A549 treated with dexamethasone at 1 μM for 4 hours (cell line): ENCODE results near the gene TJP2. TPM values are rescaled to one million over a fixed set of nuclear protein-coding genes. Genes with fewer than 3 reads are reported as not detected.

Experiments used
- total RNA-seq: library from RNA; stranded (reverse); fragments of 200-300 nt; extraction: Qiagen RNA extraction; gene quantifications from 5 replicates; pipeline ENCODE4 v1.2.3, GENCODE V29; 2022

TJP2 gene
- 3.5 to 6.1 TPM (median 3.9 TPM) in 5 replicates for total RNA-seq

DNA sequence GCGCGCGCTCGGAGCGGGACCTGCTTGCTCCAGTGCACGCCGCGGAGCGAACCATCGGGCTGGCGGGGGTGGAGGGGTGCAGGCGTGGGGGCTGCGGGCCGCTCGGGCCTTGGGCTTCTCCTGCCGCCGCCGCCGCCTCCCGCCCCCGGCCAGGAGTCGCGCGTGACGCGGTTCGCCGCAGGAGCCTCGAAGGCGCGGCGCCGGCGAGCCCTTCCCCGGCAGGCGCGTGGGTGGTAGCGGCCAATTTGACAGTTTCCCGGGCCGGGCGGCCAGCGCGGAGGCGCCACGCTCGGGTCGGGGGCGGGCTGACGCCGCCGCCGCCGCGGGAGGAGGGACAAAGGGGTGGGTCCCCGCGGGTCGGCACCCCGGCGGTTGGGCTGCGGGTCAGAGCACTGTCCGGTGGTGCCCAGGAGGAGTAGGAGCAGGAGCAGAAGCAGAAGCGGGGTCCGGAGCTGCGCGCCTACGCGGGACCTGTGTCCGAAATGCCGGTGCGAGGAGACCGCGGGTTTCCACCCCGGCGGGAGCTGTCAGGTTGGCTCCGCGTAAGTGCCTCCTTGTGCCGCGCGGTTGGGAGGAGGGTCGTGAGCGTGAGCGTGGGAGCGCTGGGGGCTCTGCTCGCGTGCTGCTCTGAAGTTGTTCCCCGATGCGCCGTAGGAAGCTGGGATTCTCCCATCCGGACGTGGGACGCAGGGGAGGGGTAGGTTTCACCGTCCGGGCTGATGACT, at the start of gene TJP2:
Gene TJP2, plus strand, starts transcription at position 387 of the 725 bp plus-strand sequence. Its CDS starts 96 bp downstream, at position 483.

Other genes starting within 250 kb of the TJP2 start
- not detected in 5 replicates for gene PRKACG, start 160.2 kb upstream of the TJP2 start, total RNA-seq
- 24.8 to 30.1 TPM (median 28.0 TPM) in 5 replicates for gene FXN, start 138.5 kb upstream of the TJP2 start, total RNA-seq
- 0.45 to 0.97 TPM (median 0.77 TPM) in 5 replicates for gene ENTREP1, start 150.9 kb downstream of the TJP2 start, total RNA-seq